Measurements from ENCODE around the gene TTLL5. TPM values are rescaled to one million over a fixed set of nuclear protein-coding genes. Genes with fewer than 3 reads are reported as not detected.

TTLL5 gene
- total and polyA plus RNA-seq, 2 of the 4 experiments (the other 2 are of a cell fraction): 11.9 to 16.7 TPM

DNA sequence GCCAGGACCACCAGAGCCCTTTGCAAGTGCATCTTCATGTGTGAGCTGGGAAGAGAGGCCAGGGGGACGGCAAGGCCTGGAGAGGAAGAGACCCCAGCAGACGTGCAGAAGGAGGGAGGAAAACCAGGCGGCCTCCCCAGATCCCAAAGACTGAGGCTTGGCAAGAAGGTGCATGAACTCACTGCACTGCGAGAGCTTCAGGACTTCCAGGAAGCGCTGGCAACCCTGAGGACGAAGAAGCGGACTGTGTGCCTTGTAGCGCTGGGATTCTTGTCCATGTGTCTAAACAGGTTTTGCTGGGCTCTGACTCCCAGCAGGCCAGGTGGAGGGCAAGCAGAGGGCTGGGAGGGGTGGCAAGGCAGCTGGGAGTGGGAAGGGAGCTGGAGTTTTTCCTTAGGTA, 319.8 kb downstream of the TTLL5 start:
- in situ Hi-C loops (cut with MboI; ENCODE audit: low sequenced_read_pairs) (loop anchor here (5.0 to 25.0 kb wide), 4 partner anchors 186 to 1081 kb away; partner anchors contain the start of gene FLVCR2), dilution Hi-C loops (cut with HindIII; ENCODE audit: low sequenced_read_pairs, unreplicated experiment) (no loop called here), intact Hi-C loops (cut with micrococcal nuclease) (loop anchor here (5.0 kb wide), 2 partner anchors 114 to 404 kb away; partner anchors contain the start of gene FLVCR2)
- H2AFZ ChIP-seq (replicated peaks; ENCODE audit: low read length, poor library complexity): peak overlapping the region; percentile 77
- no peak overlapping the region for H3K4ac ChIP-seq (ENCODE audit: low read depth, low read length)
- H3K18ac ChIP-seq (ENCODE audit: low read depth, low read length): no peak overlapping the region; the same call in 1 of the 2 replicates
- 0 out of 4 replicates have a peak, but pooled peaks cover 0 to 1% of the 10 kb centered on the region in 2 experiments for H3K79me1 ChIP-seq (ENCODE audit: low read depth in 1 of 2, low read length in 2 of 2)
- ChIA-PET POLR2A (ENCODE audit: unreplicated experiment) (no interaction called here), CTCF (interaction anchor here (1.1 to 5.3 kb wide), 3 partner anchors 112 to 403 kb away, joined by 3 to 63 read pairs (median 3); no protein-coding TSS in a partner anchor)
- H3K23ac ChIP-seq (ENCODE audit: low read depth, low read length): no peak overlapping the region
- WGBS, 2 experiments (ENCODE audit: extremely low coverage in 2 of 2, insufficient read length in 1 of 2): 49% methylated on average over 5 of the region's 8 CpGs; no CpG with 5 or more reads in 1 of the 2 experiments
- no peaks in the 10 kb centered on the region for H3K9me3 ChIP-seq (ENCODE audit: control insufficient read depth, insufficient read depth, low read length)
- no peak overlapping the region for H2BK20ac ChIP-seq (ENCODE audit: low read depth, low read length)
- no peak overlapping the region for H3K4me3 ChIP-seq (ENCODE audit: insufficient read depth, low read depth, low read length)
- no TSS peak for BruUV-seq (replicated peaks)
- no peaks in the 10 kb centered on the region for H3K36me3 ChIP-seq (ENCODE audit: control insufficient read depth, insufficient read depth, low read length)
- H2BK120ac ChIP-seq (ENCODE audit: low read depth, low read length): no peak overlapping the region
- no peak overlapping the region for H3K14ac ChIP-seq (replicated peaks; ENCODE audit: low read depth, low read length)
- no peak overlapping the region for H3K9ac ChIP-seq (ENCODE audit: low read depth, low read length)
- no peak overlapping the region for H3K56ac ChIP-seq (ENCODE audit: extremely low read depth, insufficient read depth, low read length)
- no peak overlapping the region for H4K91ac ChIP-seq (ENCODE audit: insufficient read depth, low read depth, low read length)
- no peak overlapping the region for H2BK15ac ChIP-seq (ENCODE audit: low read depth, low read length)
- TF ChIP-seq CEBPB (IDR thresholded peaks at IDR 0.05; ENCODE audit: low read depth, low read length) (no peak), BHLHE40 (IDR thresholded peaks at IDR 0.05; ENCODE audit: low read depth, low read length) (no peak), RAD21 (IDR thresholded peaks at IDR 0.05; ENCODE audit: low read length) (no peak), RCOR1 (IDR thresholded peaks at IDR 0.05; ENCODE audit: insufficient replicate concordance, low read length) (no peak), MAZ (IDR thresholded peaks at IDR 0.05; ENCODE audit: borderline replicate concordance, low read depth, low read length) (no peak), MXI1 (IDR thresholded peaks at IDR 0.05; ENCODE audit: borderline replicate concordance, low read depth, low read length) (no peak), POLR2A (IDR thresholded peaks at IDR 0.05; ENCODE audit: low read depth, low read length) (no peak), RFX5 (IDR thresholded peaks at IDR 0.05; ENCODE audit: low read depth, low read length) (no peak), FOS (IDR thresholded peaks at IDR 0.05; ENCODE audit: low read depth, low read length) (no peak), NFE2L2 (IDR thresholded peaks at IDR 0.05; ENCODE audit: low read depth, low read length) (no peak), MAFK (IDR thresholded peaks at IDR 0.05; ENCODE audit: low read depth, low read length) (no peak), SMC3 (IDR thresholded peaks at IDR 0.05; ENCODE audit: low read depth, low read length) (no peak)
- TF ChIP-seq, protein P1, sequence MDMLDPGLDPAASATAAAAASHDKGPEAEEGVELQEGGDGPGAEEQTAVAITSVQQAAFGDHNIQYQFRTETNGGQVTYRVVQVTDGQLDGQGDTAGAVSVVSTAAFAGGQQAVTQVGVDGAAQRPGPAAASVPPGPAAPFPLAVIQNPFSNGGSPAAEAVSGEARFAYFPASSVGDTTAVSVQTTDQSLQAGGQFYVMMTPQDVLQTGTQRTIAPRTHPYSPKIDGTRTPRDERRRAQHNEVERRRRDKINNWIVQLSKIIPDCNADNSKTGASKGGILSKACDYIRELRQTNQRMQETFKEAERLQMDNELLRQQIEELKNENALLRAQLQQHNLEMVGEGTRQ (IDR thresholded peaks at IDR 0.05; ENCODE audit: low read depth, low read length): no peak
- TF ChIP-seq, protein P2, sequence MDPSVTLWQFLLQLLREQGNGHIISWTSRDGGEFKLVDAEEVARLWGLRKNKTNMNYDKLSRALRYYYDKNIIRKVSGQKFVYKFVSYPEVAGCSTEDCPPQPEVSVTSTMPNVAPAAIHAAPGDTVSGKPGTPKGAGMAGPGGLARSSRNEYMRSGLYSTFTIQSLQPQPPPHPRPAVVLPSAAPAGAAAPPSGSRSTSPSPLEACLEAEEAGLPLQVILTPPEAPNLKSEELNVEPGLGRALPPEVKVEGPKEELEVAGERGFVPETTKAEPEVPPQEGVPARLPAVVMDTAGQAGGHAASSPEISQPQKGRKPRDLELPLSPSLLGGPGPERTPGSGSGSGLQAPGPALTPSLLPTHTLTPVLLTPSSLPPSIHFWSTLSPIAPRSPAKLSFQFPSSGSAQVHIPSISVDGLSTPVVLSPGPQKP (IDR thresholded peaks at IDR 0.05; ENCODE audit: borderline replicate concordance, low read depth, low read length): no peak
- no peak for ATAC-seq (ENCODE audit: low read depth)
- H3K27ac ChIP-seq (ENCODE audit: insufficient read depth, low read length): peak overlapping the region; percentile 6; the same call in 1 of the 2 replicates
- no peak overlapping the region for H2AK9ac ChIP-seq (replicated peaks; ENCODE audit: low read depth, low read length, poor library complexity)
- H3K4me2 ChIP-seq (ENCODE audit: low read depth, low read length): peak overlapping the region; percentile 9; the same call in 1 of the 2 replicates
- H4K8ac ChIP-seq (ENCODE audit: low read depth in 2 of 2, low read length in 2 of 2): no peak overlapping the region
- peak overlapping the region; percentile 32; the same call in 1 of the 2 replicates for H2AK5ac ChIP-seq (ENCODE audit: low read depth, low read length)
- peaks cover 7% of the 10 kb centered on the region; the same call in 1 of the 2 replicates for H3K4me1 ChIP-seq (ENCODE audit: control insufficient read depth, insufficient read depth, low read length)
- no peak overlapping the region; the same call in 1 of the 2 replicates for H4K5ac ChIP-seq (ENCODE audit: low read depth, low read length)
- no peaks in the 10 kb centered on the region; the same call in 1 of the 2 replicates for H3K27me3 ChIP-seq (ENCODE audit: control insufficient read depth, insufficient read depth, low read length)
- H2BK5ac ChIP-seq (ENCODE audit: low read depth, low read length, poor library complexity, severe bottlenecking): no peak overlapping the region
- no peaks in the 10 kb centered on the region for H3K9me1 ChIP-seq (ENCODE audit: insufficient read depth, low read length)
- H4K20me1 ChIP-seq (ENCODE audit: insufficient read depth, low read length): no peaks in the 10 kb centered on the region
- no peak for DNase-seq
